HG03097 (cell line): Measurements from ENCODE around the gene TMEM272.

Experiments
- ATAC-seq: cut with Tn5 transposase; IDR thresholded peaks from one replicate; pipeline ENCODE4 v1.9.1; 2021; ENCODE audit not compliant: unreplicated experiment, low FRiP score

The TMEM272 gene, protein sequence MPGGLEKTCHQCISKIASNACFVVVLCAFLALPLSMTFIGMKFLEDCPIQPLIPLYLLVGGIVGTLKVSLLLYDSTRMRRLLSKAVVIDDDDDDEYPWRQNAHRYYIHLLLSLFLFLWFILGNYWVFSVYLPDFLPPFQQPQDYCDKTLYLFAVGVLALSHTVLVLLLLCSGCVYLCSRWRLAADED

DNA sequence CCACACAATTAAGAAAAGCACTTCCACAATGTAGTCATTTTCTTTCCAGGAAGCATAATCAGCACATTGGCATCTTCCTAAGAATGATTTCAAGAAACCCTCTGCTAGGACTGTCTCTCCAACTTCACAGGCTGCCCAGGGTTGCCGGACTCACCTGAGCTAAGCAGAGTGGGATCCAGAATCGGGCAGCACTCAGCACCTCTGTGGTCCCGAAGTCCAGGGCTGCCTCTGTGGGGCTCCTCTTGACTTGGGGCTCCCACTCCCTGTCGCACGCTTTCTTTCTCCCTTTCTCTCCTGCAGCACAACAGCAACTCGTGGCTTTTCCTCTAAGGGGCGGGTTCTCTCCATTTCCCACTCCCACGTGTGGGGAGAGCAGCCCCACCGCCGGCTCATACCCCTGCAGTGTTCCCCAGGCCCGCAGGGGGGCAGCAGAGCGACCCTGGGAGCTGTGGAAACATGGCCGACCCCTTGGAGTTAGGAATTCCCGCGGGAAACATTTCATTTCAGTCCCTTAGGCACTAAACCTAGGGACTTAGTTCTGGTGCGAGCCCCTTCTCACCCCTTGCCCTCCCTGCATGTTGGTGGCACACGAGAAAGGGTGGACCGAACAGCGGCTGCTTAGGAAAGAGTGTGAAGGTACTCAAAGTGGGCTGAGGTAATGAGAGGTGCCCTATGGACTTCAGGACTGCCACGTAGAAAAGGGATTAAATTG is at the start of gene TMEM272:
Gene TMEM272, minus strand, starts transcription at position 316 of the 712 bp plus-strand sequence. CDS start 6,647 bp downstream, outside the sequence.
- no peak for ATAC-seq

DNA sequence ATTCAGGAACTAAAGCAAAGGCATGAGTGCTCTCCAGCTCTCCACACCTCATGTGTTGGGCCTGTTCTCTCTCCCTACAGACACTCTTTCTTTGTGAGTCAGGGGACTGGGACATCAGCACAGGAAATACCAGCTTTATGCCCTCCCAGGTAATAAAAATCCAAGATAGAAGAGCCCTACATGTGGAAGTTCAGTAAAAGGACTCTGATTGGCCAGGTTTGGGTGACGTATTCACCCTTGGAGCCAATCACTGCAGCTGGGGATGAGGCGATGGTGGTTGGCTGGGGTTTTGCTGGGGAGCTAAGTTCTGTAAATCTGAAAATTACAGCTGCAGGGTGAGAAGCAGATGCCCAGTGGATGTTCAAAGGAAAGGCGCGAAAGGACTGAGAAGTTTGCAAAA is 49.3 kb upstream of the TMEM272 start:
- ATAC-seq = no peak

DNA sequence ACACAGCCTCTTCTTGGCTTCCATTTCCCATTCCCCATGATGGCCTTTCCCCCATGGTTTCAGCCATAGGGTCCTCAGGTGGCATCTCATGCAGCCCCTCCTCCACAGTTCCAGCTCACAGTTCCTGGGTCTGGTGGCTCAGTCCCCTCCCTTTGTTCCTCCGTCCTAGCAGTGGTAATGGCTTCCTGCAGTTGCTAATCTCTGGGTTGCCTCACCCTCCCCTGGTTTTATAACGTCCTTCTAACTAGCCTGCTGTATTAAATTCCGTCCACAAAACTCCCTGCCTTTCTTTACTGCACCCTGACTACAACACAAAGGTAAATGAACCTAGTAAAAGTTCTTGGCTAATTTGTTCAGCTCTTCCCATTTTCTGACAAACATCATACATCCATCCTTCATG is 47.7 kb upstream of the TMEM272 start:
- no peak for ATAC-seq

DNA sequence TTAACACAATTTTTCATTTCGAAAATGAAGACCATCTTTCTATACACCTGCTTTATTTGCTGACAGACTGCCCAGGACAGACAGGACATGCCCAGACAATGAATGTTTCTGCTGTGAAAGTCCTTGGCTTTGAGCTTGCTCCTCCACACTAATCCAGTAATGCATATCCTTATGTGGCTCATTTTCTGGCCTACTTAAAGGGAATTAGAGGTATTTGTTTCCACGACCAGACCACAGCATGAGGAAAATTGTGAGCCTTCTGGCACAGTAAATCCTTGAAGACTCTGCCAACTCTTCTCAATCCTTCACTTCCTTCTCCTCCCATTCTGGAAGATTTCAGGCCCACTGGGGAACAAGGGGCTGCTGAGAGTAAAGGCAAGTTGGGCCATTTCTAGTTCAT is 42.5 kb upstream of the TMEM272 start:
- no peak for ATAC-seq

DNA sequence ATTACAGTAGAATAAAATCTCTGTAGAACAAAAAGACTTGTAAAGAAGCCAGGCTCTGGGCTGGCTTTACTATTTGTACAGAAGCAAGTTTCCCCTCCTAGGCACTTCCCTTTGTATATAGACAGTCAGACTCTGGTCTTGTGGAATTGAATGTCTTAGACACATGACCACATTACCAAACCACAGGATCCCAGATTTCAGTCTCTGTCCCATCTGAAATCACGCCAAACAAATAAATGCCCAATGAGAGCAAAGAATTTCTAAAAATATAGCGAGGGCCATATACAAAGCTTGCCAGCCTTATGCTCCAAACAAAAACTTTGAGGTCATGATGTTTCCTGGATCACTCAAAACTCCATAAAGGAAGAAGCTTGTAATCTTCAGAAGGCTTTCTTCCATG is 40.7 kb upstream of the TMEM272 start:
- no peak for ATAC-seq

DNA sequence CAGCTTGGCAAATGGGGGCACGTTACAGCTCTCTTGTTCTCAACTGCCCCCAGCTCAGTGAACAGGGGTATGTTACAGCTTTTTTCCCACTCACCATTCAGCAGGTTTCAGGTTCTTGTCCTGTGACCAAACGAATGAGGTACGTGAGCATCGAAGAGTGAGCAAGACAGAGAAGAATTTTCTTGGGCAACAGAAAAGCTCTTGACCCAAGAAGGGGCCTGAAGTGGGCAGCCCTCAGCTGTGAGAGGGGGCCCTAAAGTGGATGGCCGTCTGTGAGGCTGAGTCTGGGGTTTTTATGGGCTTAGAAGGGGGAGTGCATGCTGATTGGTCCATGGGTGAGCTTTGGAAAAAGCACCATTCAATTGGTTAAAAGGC is 38.2 kb upstream of the TMEM272 start:
- no peak for ATAC-seq

DNA sequence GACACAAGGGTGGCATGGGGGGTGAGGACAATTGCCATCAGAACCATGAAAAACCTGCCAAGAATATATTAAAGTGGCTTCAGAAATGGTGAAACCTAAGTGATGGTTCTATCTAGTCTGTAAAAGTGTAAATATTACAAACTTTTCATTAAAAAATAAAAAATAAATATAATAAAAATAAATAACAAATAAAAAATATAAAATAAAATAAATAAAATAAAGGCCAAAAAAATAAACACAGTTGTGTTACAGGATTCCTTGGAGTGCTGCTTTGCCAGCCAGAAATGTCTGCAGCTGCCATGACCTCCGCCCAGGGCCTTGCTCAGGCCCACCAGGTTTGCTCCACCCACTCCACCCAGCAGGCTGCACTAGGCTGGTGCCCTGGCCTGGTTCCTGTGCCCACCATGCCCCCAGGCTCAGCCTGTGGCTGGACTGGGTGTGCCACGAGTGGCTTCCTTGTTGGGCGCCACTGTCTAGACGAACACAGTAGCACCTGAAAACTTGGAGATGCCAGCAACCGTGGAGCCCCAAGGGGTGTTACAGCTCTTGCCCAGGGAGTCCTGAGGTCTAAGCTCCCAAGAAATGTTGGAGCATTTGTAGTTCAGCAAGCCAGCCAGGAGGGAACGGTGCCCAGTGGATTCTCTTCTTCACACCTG is 37.7 kb upstream of the TMEM272 start:
- no peak for ATAC-seq

DNA sequence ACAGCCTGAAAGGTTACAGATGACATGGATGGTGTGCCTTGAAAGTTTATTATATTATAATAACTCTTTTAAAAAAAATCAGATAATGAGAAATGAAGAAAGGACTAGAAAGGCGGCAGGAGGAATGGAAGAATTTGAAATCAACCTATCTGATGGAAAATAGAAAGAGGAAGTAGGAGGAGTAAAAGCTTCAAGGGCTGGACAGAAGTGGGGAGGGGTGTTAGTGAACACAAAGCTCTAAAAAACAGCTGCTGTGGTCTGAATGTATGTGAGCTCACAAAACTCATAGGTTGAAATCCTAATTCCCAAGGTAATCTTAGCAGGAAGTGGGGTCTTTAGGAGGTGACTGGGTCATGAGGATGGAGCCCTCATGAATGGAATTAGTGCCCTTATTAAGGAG is 36.3 kb upstream of the TMEM272 start:
- no peak for ATAC-seq

DNA sequence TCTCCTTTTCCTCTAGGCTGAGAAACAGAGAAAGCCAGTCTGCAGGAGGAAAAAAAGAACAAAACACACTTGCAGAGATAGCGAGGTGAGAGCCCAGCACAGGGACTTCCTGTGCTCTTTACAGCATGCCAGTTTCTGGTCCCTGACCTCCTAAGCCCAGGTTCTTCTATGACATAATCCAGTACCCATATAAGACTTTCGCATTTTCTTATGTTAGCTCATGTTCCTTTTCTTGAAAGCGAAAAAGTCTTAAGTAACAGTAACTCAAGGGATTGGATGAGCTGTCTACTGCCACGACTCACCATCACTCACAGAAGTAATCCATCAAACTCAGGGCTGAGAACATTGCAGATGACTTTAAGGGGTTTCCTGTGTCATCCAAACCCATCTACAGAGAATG is 34.2 kb upstream of the TMEM272 start:
- ATAC-seq = no peak

DNA sequence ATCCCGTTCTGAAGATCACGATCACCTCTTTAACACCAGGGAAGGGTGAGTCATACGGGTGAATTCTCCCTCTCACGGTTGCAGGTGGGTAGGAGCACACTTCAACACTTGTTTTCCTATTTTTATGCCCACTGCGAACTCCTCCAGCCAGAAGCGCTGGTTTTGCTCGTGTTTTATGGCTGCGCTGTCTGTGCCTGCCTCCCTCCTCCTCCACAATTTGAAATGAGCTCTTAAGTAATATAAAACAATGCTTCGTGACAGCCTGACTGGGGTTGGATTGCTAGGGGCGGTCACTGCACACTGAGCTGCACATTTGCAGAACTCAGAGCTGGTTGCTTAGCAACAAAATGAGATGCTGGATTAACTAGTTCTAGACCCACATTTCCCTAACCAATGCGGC is 29.7 kb upstream of the TMEM272 start:
- ATAC-seq = no peak

DNA sequence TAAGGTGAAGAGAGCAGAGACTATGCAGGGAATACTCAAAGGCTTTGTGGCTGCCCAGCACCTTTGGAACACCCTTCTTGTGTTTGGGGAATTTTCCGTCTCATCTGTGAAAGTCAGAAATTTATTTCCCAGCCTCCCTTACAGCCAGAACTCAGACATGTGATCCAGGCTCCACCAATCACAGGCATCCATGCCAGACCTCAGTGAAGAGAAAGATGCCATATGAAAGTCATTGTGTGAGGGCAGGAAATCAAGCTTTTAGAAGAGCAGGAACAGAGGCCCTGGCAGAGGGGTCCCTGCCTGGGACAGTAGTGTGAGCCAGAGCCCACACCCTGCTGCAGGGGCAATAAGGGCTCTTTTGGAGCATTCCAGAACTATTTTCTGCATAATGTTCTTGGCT is 28.9 kb upstream of the TMEM272 start:
- ATAC-seq = no peak

DNA sequence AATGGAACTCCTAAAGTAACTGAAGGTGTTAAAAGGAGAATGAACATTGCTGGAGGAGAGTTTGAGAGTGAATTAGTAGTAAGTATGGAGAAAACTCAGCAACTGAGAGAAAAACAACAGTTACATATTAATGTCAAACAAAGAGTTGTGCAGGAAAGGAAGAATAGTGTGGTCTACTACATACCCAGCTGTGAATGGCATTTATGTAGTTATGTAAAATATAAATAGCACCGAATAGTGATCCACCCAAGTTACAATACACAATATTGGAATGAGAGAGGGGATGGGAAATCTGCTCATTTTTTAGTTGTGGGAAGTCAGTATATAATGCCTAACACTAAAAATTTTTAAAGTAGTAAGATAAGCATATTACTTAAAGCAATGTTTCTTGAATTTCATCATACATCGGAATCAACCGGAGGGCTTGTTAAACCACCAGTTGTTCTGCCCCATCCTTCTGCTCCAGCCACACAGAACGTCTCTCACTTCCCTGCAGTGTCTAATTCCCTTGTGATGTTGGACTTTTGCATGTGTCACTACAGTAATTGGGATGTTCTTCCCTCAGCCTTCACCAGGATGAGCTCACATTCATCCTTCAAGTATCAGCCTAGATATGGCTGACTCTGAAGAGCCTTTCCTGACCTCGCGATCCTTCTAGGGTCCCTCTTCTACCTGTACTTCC is 28.3 kb upstream of the TMEM272 start:
- ATAC-seq = no peak

DNA sequence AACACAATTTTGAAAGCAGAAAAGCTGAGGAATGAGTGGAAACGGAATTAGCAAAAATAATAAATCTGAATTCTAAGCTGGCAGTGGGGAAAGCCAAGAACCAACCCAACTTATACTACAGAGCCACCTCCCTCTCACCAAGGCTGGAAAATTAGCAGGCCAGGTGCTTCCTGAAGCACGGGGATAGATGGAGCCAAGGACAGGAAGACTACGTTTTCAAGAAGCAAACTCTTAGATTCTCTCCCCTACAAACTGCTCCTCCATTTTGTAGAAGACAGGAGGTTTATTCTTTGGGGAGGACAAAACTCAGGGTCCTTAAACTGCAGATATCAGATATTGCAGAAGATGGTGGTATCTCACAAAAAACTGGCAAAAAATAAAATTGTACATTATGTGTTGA is 25.6 kb upstream of the TMEM272 start:
- ATAC-seq = no peak

DNA sequence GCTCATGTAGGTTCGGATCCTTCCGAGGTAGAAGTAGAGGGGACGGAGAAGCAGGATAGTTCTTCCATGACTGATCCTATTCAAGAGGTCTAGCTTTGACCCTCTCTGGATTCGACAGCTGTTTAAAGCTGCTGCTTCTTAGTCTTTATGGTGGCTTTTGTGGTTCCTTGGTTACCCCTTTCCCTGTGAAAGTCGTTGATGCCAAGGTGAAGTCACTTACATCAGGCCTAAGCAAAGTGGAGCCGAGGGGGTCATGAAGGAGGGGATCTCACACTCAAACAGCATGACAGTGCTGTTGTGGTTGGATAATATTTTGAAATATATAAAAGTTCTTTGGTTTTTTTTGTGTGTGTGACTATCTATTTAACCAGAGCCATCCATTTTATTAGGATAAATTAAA is 24.9 kb upstream of the TMEM272 start:
- ATAC-seq = no peak

DNA sequence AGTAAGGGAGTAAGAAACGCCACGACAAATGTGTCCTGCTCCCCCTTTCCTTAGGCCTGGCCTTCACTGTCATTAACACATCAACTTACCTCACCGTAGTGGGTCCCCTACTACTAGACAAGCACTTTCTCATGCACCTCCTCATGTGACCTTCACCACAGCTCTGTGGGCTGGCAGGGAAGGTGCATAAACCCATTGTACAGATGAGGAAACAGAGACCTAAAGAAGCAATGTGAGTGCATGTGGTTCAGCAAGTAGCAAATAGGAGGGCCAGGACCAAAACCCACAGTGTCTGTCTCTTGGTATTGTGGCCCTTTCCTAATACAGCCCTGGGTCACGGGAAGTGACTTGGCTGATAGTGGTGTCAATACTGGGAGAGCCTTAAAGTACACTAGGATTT is 22.1 kb upstream of the TMEM272 start:
- no peak for ATAC-seq

DNA sequence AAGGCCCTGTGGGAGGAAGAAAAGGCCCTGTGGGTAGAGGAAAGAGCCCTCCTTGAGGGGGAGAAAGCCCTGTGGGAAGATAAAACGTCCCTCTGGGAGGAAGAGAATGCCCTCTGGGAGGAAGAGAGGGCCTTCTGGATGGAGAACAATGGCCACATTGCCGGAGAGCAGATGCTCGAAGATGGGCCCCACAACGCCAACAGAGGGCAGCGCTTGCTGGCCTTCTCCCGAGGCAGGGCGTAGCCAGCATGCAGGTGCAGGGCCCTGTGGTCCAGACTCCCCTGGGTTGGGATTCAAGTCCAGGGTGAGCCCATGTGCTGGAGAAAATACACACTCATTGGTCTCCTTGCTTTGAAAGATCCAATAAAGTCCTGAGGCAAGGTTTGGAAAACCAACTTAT is 20.9 kb upstream of the TMEM272 start:
- no peak for ATAC-seq

DNA sequence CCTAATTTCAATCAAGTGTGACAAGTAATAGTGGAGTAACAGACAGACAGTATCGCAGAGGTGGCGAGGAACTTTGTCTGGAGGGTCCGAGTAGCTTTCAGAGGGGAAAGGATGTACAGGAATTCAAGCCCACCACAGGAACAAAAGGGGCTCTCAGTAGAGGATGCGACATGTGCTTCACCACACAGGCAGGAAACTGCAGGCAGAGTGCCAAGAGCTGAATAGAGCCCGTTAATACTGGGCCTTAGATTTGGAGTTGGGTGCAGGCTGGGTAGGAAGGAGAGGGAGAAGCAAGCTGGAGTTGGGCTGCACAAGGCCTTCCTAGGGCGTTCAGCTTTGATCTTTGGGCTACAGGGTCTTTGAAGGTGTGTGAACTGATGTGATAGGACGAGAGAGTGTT is 18.0 kb upstream of the TMEM272 start:
- no peak for ATAC-seq

DNA sequence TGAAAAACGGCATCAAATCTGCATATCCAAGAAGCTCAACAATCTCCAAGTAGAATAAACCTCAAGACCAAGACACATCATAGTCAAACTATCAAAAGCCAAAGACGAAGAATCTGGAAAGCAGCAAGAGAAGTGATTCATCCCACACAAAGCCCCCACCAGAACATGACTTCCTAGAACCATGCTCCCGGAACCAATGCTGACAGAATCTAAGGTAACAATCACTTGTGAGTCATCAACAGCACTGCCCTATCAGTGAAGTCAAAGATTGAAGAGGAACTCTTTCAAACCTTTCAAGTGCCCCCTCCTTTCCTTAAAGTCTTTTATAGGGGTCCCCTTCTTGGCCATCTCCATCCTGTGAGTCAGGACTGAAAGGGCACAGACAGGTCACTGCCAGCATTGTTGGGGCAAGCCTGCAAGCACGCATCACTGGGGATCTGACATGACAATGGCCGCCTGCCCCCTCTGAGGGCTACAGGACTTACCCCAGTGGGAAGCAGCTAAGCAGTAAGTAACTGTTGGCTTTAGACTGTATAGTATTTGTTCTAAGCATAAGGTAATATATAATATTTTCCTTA is 16.8 kb upstream of the TMEM272 start, which contains the start of gene CCDC70:
Gene CCDC70, plus strand, starts transcription at position 247 of the 578 bp plus-strand sequence. CDS start 3,443 bp downstream, outside the sequence.
- ATAC-seq = no peak

DNA sequence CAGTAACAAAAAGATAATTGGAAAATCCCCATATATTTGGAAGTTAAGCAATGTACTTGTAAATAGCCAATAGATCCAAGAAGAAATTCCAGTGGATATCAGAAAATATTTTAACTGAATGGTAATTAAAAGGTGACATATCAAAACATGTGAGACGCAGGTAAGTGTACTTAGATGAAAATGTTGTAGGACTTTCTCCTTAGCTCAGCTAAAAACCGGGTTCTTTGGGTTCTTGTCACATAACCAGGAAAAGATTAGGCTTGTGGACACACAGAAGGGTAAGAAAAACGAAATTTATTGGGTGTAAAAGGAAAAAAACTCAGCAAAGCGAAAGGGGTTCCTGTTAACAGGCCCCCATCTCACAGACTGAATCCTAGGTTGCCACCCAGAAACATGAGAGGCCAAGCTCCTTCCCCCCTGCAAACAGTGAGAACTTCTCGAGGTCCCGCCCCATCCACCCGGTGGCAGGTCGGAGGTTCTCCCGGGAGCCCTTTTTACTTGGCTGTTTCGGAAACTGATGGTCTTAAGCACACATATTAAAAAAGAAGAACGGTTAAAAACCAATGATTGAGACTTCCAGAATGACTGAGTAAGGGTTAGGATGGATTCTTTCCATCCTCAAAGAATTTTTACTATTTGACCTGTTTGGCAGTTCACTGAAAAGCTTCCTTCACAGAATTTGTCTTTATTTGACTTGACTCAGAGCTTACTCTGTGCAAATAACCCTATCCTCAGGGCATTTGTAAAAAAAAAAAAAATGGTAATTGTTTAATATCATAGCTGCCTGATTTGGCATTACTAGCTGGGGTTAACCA is 13.7 kb upstream of the TMEM272 start:
- ATAC-seq = no peak

DNA sequence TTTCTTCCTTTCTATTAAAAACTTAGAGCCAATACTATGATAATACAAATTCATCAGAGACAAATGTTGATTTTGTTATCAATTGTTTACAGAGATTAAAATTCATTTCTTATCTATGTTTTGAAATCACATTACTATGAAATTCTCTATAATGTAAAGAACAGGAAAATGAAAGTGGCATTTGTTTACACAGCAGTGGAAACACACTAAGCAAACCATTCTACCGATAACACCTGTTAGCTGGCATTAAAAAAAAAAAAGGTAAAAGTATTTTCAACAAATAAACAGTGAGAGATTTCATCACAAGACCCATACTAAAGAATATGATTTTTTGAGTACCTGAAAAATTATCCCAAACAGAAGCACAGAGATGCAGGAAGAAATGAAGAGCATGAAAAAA is 12.0 kb upstream of the TMEM272 start:
- no peak for ATAC-seq
